Measurements from ENCODE around the gene ZNF556.
A peak's percentile ranks its signal among the peaks of the same experiment; 100 is the strongest.

The ZNF556 gene

GRCh38 chr19:2906631-2907195 is 39.6 kb downstream of the ZNF556 start:
- no peak for DNase-seq

DNA sequence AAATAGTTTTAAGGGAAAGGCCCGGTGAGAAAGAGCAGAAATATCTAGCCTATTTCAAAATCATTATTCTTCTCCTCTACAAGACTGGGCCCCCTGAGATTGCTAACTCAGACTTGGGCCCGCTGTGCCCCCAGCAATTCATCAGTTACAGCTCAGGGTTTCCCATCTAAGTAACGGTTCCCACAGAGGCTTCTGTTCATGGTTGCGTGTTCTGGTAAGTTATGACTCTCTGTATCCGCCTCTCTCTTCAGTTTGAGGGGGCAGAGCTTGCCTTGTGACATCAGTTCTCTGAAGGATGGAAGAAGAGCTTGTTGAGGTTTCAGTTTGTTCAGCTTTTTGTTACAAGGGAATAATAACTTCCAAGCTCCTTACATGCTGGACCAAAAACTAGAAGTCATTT is 45.2 kb downstream of the ZNF556 start:
- DNase-seq, result no peak

GRCh38 chr19:2917275-2918184 is 50.4 kb downstream of the ZNF556 start:
- no peak for DNase-seq

DNA sequence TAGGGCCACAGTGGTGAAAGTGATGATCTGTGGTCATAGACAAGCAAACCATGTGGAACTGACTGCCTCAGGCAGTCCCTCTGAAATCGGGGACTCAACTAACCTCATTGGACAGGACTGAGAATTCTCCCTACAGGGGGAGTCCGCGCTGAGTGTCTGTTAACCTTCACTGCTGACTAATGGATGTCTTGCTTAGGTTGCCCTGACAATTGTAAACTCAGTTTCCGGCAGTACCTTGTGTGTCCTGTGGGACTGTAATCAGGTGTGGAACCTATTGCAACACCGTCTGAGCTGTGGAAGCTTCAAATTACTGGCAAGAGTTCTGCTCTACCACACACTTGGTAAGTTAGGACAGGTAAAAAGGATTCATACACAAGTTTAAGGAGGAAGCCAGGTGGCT is 55.9 kb downstream of the ZNF556 start:
- DNase-seq, result no peak

GRCh38 chr19:2923510-2923909 is 56.4 kb downstream of the ZNF556 start:
- no peak for DNase-seq

DNA sequence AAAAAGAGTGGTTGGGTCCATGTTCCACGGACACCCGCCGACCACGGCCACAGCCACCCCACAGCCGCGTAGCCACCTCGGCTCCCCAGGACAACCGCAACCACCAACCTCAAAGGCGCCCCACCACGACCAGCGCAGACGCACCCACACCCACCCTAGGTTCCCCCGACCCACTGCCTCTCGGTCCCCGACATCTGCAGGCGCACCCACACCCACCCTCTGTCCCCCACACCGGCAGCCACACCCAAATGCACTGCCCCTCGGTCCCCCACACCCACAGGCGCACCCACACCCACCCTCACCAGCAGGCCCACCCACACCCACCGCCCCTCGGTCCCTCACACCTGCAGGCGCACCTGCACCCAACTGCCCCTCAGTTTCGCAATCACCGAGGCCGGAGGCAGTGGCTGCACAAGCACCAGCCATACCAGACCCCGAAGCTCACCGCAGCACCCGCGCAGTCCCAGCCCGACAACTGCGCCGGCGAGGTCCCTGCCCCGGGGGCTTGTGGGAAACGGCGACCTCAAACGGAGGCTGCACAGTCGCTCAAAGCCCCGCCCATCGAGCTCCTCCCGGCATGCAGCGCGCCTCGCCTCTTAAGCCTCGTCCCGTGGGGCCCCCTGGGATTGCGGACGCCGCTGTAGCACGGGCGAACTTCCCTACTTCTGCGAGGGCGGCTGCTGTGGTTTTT is 59.4 kb downstream of the ZNF556 start:
- peak; percentile 12 for DNase-seq

GRCh38 chr19:2927032-2927430 is 59.9 kb downstream of the ZNF556 start:
- no peak for DNase-seq

All from T1000 (cell line).